H1 (cell line): ENCODE data around the gene MYO5A. TPM values are rescaled to one million over a fixed set of nuclear protein-coding genes. Genes with fewer than 3 reads are reported as not detected.

Experiments used
- CBX8 ChIP-seq: fragments of 300-800, 300-1000 bp; sonication (generic); IDR thresholded peaks from 2 replicates; pipeline ENCODE4 v1.7.1; 2016; ENCODE audit warnings: low read depth, low read length, borderline replicate concordance
- CHD7 ChIP-seq: fragments of 300-600 bp; sonication (generic); IDR thresholded peaks from 2 replicates; pipeline ENCODE4 v1.7.1; 2012; ENCODE audit warnings: low read length, moderate library complexity, mild to moderate bottlenecking, inconsistent platforms; ENCODE audit not compliant: insufficient replicate concordance
- KDM5A ChIP-seq: fragments of 200-600 bp; IDR thresholded peaks from 2 replicates; pipeline ENCODE4 v1.7.1; 2012; ENCODE audit warnings: mild to moderate bottlenecking, low read length, inconsistent platforms, mixed read lengths
- RAD21 ChIP-seq, 2 experiments: IDR thresholded peaks in 1 of 2; conservative IDR thresholded peaks in 1 of 2; 2 replicates each; pipeline ENCODE4 v1.6.1; 2011; ENCODE audit warnings: low read depth in 2 of 2, low read length in 2 of 2, improper control_type of control experiment in 1 of 2, inconsistent platforms in 1 of 2, mild to moderate bottlenecking in 1 of 2, moderate library complexity in 1 of 2
- polyA plus RNA-seq, 7 experiments: library from polyadenylated mRNA; depleted of rRNA in 3 of 7; stranded (reverse) in 5 of 7; unstranded in 2 of 7; fragments of >200 nt in 5 of 7; fragments of 200-250 nt in 2 of 7; gene quantifications; 1 replicate in 5 of 7; 2 replicates in 1 of 7; 4 replicates in 1 of 7; pipeline versions ENCODE4 v1.2.1 to v1.2.3, GENCODE V29; 2011 to 2013; ENCODE audit warnings: missing spikeins in 2 of 7, mixed read lengths in 2 of 7
- total RNA-seq: library from RNA; stranded (reverse); fragmentation: NEBNext Ultra II Directional; extraction: Animal tissue kit (Norgen Biotek cat#: 25700); gene quantifications from 2 replicates; pipeline ENCODE4 v1.2.1, GENCODE V29; 2021
- TF ChIP-seq, protein P1 (sequence below): IDR thresholded peaks from 2 replicates; pipeline ENCODE4 v1.6.1; 2011; ENCODE audit warnings: low read length, improper control_type of control experiment
- TF ChIP-seq, protein P2 (sequence below): IDR thresholded peaks from 2 replicates; pipeline ENCODE4 v1.6.1; 2012; ENCODE audit warnings: inconsistent platforms

The MYO5A gene
- total and polyA plus RNA-seq, 2 of the 8 experiments (the other 6 are each of a cell fraction or from before 2014, with no cell fraction given), result 11.4 to 24.7 TPM

DNA sequence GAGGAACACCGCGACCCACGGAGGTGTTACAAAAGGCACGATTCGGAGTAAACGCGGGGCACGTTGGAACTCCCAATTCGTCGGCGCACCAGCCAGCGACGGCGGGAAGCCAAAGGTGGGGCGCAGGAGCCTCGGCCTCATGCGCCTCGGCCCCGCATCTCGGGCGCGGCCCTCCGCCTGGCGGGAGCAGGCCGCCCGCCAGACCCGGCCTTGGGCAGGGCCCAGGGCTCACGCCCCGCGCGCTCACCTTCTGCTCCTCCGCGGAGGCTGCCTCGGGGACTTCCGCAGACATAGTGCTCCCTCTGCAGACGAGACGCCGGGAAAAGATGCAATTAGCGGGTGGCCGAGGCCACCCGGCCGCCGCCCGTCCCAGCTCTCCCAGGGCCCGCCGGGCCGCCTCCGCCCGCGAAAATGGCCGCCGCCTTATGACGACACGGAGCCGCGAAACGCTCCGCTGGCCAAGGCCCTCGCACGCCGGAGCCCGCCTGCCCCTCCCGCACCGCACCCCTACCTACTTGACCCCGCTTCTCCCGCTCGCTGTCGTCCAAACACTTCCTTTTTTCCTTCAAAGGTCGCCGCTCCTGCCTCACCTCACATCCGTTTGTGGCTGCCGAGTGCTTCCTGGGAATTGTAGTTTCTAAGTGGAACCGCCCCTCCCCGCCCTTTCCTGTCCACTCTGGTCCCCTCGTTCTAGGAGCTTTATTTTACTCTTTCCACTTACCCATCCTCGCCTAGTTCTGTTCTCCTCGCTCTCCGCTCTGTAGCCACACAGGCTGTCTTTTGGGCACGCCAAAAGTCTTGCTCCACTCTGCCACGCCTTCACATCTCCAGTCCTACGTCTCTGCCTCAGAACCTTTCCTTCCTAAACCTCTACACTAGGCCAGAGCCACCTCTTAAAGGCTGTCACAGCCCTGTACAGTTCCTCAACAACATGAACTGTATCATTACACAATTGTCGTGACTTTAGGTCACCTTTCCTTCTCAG, 40.2 kb upstream of the MYO5A start, which contains the start of gene ARPP19 (continued):
- TF ChIP-seq CHD7, result no peak
- TF ChIP-seq, protein P1, sequence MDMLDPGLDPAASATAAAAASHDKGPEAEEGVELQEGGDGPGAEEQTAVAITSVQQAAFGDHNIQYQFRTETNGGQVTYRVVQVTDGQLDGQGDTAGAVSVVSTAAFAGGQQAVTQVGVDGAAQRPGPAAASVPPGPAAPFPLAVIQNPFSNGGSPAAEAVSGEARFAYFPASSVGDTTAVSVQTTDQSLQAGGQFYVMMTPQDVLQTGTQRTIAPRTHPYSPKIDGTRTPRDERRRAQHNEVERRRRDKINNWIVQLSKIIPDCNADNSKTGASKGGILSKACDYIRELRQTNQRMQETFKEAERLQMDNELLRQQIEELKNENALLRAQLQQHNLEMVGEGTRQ, result no peak
- no peak for TF ChIP-seq CBX8
- TF ChIP-seq, protein P2, sequence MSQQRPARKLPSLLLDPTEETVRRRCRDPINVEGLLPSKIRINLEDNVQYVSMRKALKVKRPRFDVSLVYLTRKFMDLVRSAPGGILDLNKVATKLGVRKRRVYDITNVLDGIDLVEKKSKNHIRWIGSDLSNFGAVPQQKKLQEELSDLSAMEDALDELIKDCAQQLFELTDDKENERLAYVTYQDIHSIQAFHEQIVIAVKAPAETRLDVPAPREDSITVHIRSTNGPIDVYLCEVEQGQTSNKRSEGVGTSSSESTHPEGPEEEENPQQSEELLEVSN, result peak; percentile 98
- no peak; the same call in 1 of the 2 replicates for TF ChIP-seq KDM5A
- peak in 1 of 2 experiments; percentile 37; a peak in 2 of 4 replicates for TF ChIP-seq RAD21 (IDR thresholded peaks at IDR 0.05 in 1 of 2, conservative IDR thresholded peaks at IDR 0.05 in 1 of 2; ENCODE audit: low read depth in 2 of 2, low read length in 2 of 2)
